Limb (tissue), 2 donors: ENCODE data around the gene FNDC4.

Experiments used
- DNase-seq, 2 donors: peaks; one replicate each; pipeline ENCODE4 v3.0.0-alpha.2; 2016; ENCODE audit errors: extremely low spot score in 2 of 2

Gene FNDC4

GRCh38 chr2:27494284-27494943, 586 bp downstream of the FNDC4 start:
- peak in 1 of 2 donors; percentile 54 for DNase-seq

GRCh38 chr2:27493948-27494283, 1.1 kb downstream of the FNDC4 start:
- no peak for DNase-seq

GRCh38 chr2:27492557-27492956, 2.4 kb downstream of the FNDC4 start:
- DNase-seq = no peak

- peak; percentile 96 to 99 for DNase-seq
Observed at GRCh38 chr2:27489498-27490397, 5.3 kb downstream of the FNDC4 start, which contains the start of gene IFT172. Gene IFT172 (minus strand): TSS chr2:27489743. CDS start chr2:27489653, 90 bp downstream.

- peak in 1 of 2 donors; percentile 33 for DNase-seq
Observed at GRCh38 chr2:27489118-27489497, 5.9 kb downstream of the FNDC4 start.

GRCh38 chr2:27485496-27485895, 9.5 kb downstream of the FNDC4 start:
- DNase-seq = no peak

- DNase-seq = no peak
Observed at GRCh38 chr2:27471961-27472360, 23.0 kb downstream of the FNDC4 start.

GRCh38 chr2:27464443-27464842, 30.6 kb downstream of the FNDC4 start:
- DNase-seq = no peak

- DNase-seq = no peak
Observed at GRCh38 chr2:27461118-27461517, 33.9 kb downstream of the FNDC4 start.

- DNase-seq = no peak
Observed at GRCh38 chr2:27453968-27454367, 41.0 kb downstream of the FNDC4 start.

GRCh38 chr2:27451095-27451494, 43.9 kb downstream of the FNDC4 start:
- DNase-seq = no peak

- DNase-seq = no peak
Observed at GRCh38 chr2:27448381-27448780, 46.6 kb downstream of the FNDC4 start.

GRCh38 chr2:27446057-27446456, 48.9 kb downstream of the FNDC4 start:
- no peak for DNase-seq

GRCh38 chr2:27445615-27446014, 49.4 kb downstream of the FNDC4 start:
- no peak for DNase-seq

- no peak for DNase-seq
Observed at GRCh38 chr2:27445155-27445554, 49.8 kb downstream of the FNDC4 start.

GRCh38 chr2:27442920-27443282, 52.1 kb downstream of the FNDC4 start:
- DNase-seq = no peak

GRCh38 chr2:27441958-27442919, 52.8 kb downstream of the FNDC4 start, which contains the start of gene KRTCAP3:
Gene KRTCAP3 (plus strand): TSS chr2:27442381. CDS start chr2:27442413, 32 bp downstream.
- peak; percentile 9 to 69 for DNase-seq
